PFSK-1 (cell line): ENCODE results near the gene KLHL11.

Experiments
- POLR2AphosphoS5 ChIP-seq: IDR thresholded peaks from 2 replicates; pipeline ENCODE4 v1.6.1; 2012; ENCODE audit warnings: low read depth, mild to moderate bottlenecking, control low read depth, low read length, moderate library complexity
- SIN3A ChIP-seq: IDR thresholded peaks from 2 replicates; pipeline ENCODE4 v1.6.1; 2012; ENCODE audit warnings: mild to moderate bottlenecking, low read length, moderate library complexity, borderline replicate concordance; ENCODE audit not compliant: insufficient read depth
- TAF1 ChIP-seq: IDR thresholded peaks from 2 replicates; pipeline ENCODE4 v1.6.1; 2012; ENCODE audit warnings: low read length, control low read depth, borderline replicate concordance; ENCODE audit not compliant: insufficient read depth

DNA sequence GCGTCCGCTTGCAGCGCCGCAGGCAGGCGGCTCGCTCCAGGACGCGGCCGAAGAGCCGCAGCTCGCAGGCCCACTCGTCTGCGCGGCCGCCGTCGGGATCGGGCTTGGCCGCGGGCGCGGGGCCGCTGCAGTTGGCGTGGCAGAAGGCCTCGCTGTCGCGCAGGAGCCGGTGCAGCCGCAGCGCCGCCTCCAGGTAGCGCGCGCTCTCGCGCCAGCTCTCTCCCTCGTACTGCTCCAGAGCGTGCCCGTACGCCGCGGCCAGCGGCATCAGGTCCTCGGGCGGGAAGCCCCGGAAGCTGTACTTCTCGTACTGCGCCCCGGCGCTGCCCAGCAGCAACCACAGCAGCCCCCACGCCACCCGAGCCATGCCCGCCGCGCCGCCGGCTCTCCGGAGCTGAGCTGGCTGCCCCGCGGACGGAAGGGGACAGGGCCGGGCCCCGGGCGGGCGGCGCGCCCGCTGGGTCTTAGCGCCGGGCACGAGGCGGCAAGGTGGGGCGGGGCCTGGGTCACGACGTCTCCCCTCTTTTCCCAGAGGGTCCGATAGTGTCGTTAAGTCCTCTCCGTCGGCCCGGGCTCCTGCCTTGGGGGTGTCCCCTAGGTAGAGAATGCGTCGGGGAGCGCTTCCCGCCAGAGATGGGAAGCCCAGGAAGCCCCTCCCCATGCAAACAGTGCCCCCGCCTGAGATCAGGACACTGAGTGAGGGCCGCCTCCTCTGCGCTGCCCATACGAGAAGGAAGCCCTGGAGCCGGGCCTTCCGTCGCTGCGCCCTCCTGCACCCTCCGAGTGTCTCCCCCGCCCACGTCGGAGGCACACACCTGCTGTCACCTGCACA is 53.5 kb downstream of the KLHL11 start, which contains the start of gene P3H4:
- TF ChIP-seq TAF1 (no peak), POLR2AphosphoS5 (peak; percentile 76), SIN3A (no peak)
